H1 (cell line): Measurements from ENCODE around the gene ALG11. TPM values are rescaled to one million over a fixed set of nuclear protein-coding genes. Genes with fewer than 3 reads are reported as not detected.
A peak's percentile ranks its signal among the peaks of the same experiment; 100 is the strongest.

ENCODE experiments used
- CTCF ChIA-PET: fragments of 300-600 bp; sonication (Branson Sonifier 250); formaldehyde crosslinking; loops from one replicate; lab custom pipeline; 2021; ENCODE audit not compliant: partially characterized antibody; lab: Charles Lee
- POLR2A ChIA-PET: fragments of 300-600 bp; sonication (Branson Sonifier 250); formaldehyde crosslinking; loops from one replicate; lab custom pipeline; 2021; ENCODE audit warnings: inconsistent platforms; ENCODE audit not compliant: partially characterized antibody; lab: Charles Lee
- DNase-seq, 2 experiments: peaks; one replicate each; pipeline versions ENCODE4 v3.0.0 to v3.0.0-alpha.2; 2010 to 2022; ENCODE audit warnings: low spot score in 2 of 2, low read depth in 1 of 2, mixed read lengths in 1 of 2
- FAIRE-seq: peaks from 2 replicates; lab custom pipeline; 2011; peaks lifted over from hg19 to GRCh38; lab: Jason Lieb, UNC
- H2AFZ ChIP-seq: 2 replicates; pipeline ENCODE4 v1.8.1; 2012; ENCODE audit warnings: low read length, inconsistent platforms
- H2AK5ac ChIP-seq: 2 replicates; pipeline ENCODE4 v1.6.1; 2013; ENCODE audit warnings: low read depth, low read length
- H2BK120ac ChIP-seq: replicated peaks from 2 replicates; pipeline ENCODE3; 2013; ENCODE audit warnings: low read depth, low read length, inconsistent platforms
- H2BK12ac ChIP-seq: 2 replicates; pipeline ENCODE4 v1.6.1; 2013; ENCODE audit warnings: low read depth, low read length
- H2BK15ac ChIP-seq: 2 replicates; pipeline ENCODE4 v1.6.1; 2013; ENCODE audit warnings: low read length
- H2BK20ac ChIP-seq: 2 replicates; pipeline ENCODE4 v1.6.1; 2013; ENCODE audit warnings: low read length
- H2BK5ac ChIP-seq: 2 replicates; pipeline ENCODE4 v1.6.1; 2013; ENCODE audit warnings: low read depth, low read length
- H3K14ac ChIP-seq: 2 replicates; pipeline ENCODE4 v1.6.1; 2013; ENCODE audit warnings: inconsistent platforms; ENCODE audit not compliant: insufficient read length
- H3K18ac ChIP-seq: 2 replicates; pipeline ENCODE4 v1.6.1; 2013; ENCODE audit warnings: low read length; ENCODE audit errors: extremely low read depth
- H3K23ac ChIP-seq: 2 replicates; pipeline ENCODE4 v1.6.1; 2013; ENCODE audit warnings: inconsistent platforms; ENCODE audit not compliant: insufficient read length
- H3K23me2 ChIP-seq: 2 replicates; pipeline ENCODE4 v1.6.1; 2013; ENCODE audit warnings: low read depth, low read length
- H3K27ac ChIP-seq: 2 replicates; pipeline ENCODE4 v1.6.1; 2011; ENCODE audit warnings: low read depth, low read length, inconsistent platforms
- H3K27me3 ChIP-seq, 4 experiments: replicated peaks in 1 of 4; 1 replicate in 1 of 4; 2 replicates in 3 of 4; pipeline versions ENCODE4 v1.6.1 to v1.8.1; 2011 to 2013; ENCODE audit warnings: low read length in 3 of 4, mild to moderate bottlenecking in 3 of 4, inconsistent platforms in 2 of 4, mixed read lengths in 2 of 4, moderate library complexity in 1 of 4; ENCODE audit not compliant: control insufficient read depth in 3 of 4, insufficient read depth in 3 of 4; ENCODE audit errors: extremely low read depth in 1 of 4
- H3K36me3 ChIP-seq, 4 experiments: 2 replicates each; pipeline versions ENCODE4 v1.6.1 to v1.8.1; 2011 to 2013; ENCODE audit warnings: mild to moderate bottlenecking in 4 of 4, low read length in 3 of 4, moderate library complexity in 2 of 4, control low read depth in 1 of 4, inconsistent platforms in 1 of 4; ENCODE audit not compliant: insufficient read depth in 4 of 4, control insufficient read depth in 2 of 4
- H3K4ac ChIP-seq: replicated peaks from 2 replicates; pipeline ENCODE3; 2013; ENCODE audit warnings: low read length, low read depth, mixed read lengths, inconsistent platforms; ENCODE audit not compliant: insufficient read length
- H3K4me1 ChIP-seq, 4 experiments: replicated peaks in 1 of 4; 1 replicate in 1 of 4; 2 replicates in 3 of 4; pipeline versions ENCODE4 v1.6.1 to v1.8.1; 2011 to 2013; ENCODE audit warnings: low read length in 3 of 4, inconsistent platforms in 2 of 4, mixed read lengths in 1 of 4; ENCODE audit not compliant: insufficient read depth in 4 of 4, control insufficient read depth in 3 of 4
- H3K4me2 ChIP-seq, 2 experiments: 2 replicates each; pipeline versions ENCODE4 v1.6.1 to v1.8.1; 2011 to 2013; ENCODE audit warnings: low read depth in 2 of 2, low read length in 2 of 2, control low read depth in 1 of 2, inconsistent platforms in 1 of 2, mild to moderate bottlenecking in 1 of 2; ENCODE audit not compliant: insufficient read depth in 1 of 2
- H3K4me3 ChIP-seq, 4 experiments: fragments of 200-600, 300-600 bp in 1 of 4; sonication (generic), shearing (Covaris generic), sonication (Bioruptor Twin) in 1 of 4; 2 replicates each; pipeline versions ENCODE4 v1.5.1 to v1.8.1; 2011 to 2016; ENCODE audit warnings: low read length in 4 of 4, low read depth in 3 of 4, control low read depth in 2 of 4, inconsistent platforms in 2 of 4, mild to moderate bottlenecking in 2 of 4, mixed read lengths in 1 of 4, moderate library complexity in 1 of 4; ENCODE audit not compliant: insufficient read depth in 2 of 4; ENCODE audit errors: extremely low read depth in 1 of 4
- H3K56ac ChIP-seq: replicated peaks from 2 replicates; pipeline ENCODE3; 2013; ENCODE audit warnings: low read depth, mild to moderate bottlenecking, mixed read lengths, low read length, inconsistent platforms; ENCODE audit not compliant: insufficient read length
- H3K79me1 ChIP-seq: 2 replicates; pipeline ENCODE4 v1.6.1; 2013; ENCODE audit warnings: low read depth, low read length, control low read depth
- H3K79me2 ChIP-seq, 2 experiments: 2 replicates each; pipeline versions ENCODE4 v1.6.1 to v1.8.1; 2012 to 2013; ENCODE audit warnings: low read length in 2 of 2, mild to moderate bottlenecking in 2 of 2, inconsistent platforms in 1 of 2; ENCODE audit not compliant: insufficient read depth in 2 of 2, control insufficient read depth in 1 of 2
- H3K9ac ChIP-seq, 4 experiments: replicated peaks in 1 of 4; 1 replicate in 1 of 4; 2 replicates in 3 of 4; pipeline versions ENCODE4 v1.6.1 to v1.8.1; 2011 to 2013; ENCODE audit warnings: low read depth in 3 of 4, low read length in 3 of 4, control low read depth in 2 of 4, mild to moderate bottlenecking in 2 of 4, moderate library complexity in 2 of 4, inconsistent platforms in 1 of 4; ENCODE audit errors: extremely low read depth in 1 of 4
- H3K9me3 ChIP-seq, 2 experiments: 2 replicates each; pipeline versions ENCODE4 v1.6.1 to v1.8.1; 2012 to 2013; ENCODE audit warnings: mild to moderate bottlenecking in 2 of 2, moderate library complexity in 2 of 2, control low read depth in 1 of 2, inconsistent platforms in 1 of 2, low read depth in 1 of 2, low read length in 1 of 2, mixed read lengths in 1 of 2; ENCODE audit not compliant: insufficient read depth in 2 of 2
- H4K20me1 ChIP-seq, 2 experiments: replicated peaks in 1 of 2; 2 replicates each; pipeline versions ENCODE3 to v1.8.1; 2011 to 2013; ENCODE audit warnings: inconsistent platforms in 2 of 2, low read length in 2 of 2, mild to moderate bottlenecking in 1 of 2; ENCODE audit not compliant: insufficient read depth in 2 of 2, control insufficient read depth in 1 of 2
- H4K5ac ChIP-seq: 2 replicates; pipeline ENCODE4 v1.6.1; 2013; ENCODE audit warnings: low read length, low read depth, mixed read lengths, inconsistent platforms; ENCODE audit not compliant: insufficient read length
- H4K8ac ChIP-seq: 2 replicates; pipeline ENCODE4 v1.8.0; 2013; ENCODE audit warnings: mild to moderate bottlenecking, moderate library complexity, low read length, inconsistent platforms; ENCODE audit not compliant: insufficient read depth; ENCODE audit errors: extremely low read depth
- H4K91ac ChIP-seq: replicated peaks from 2 replicates; pipeline ENCODE3; 2013; ENCODE audit warnings: low read length, mixed read lengths, inconsistent platforms; ENCODE audit not compliant: insufficient read length
- HDAC2 ChIP-seq, 2 experiments: fragments of 300-600 bp in 1 of 2; sonication (generic) in 1 of 2; IDR thresholded peaks; 2 replicates each; pipeline ENCODE4 v1.6.1; 2011 to 2012; ENCODE audit warnings: low read depth in 2 of 2, low read length in 2 of 2, mild to moderate bottlenecking in 2 of 2, moderate library complexity in 2 of 2, borderline replicate concordance in 1 of 2, inconsistent platforms in 1 of 2
- KDM5A ChIP-seq: fragments of 200-600 bp; IDR thresholded peaks from 2 replicates; pipeline ENCODE4 v1.7.1; 2012; ENCODE audit warnings: mild to moderate bottlenecking, low read length, inconsistent platforms, mixed read lengths
- PHF8 ChIP-seq: fragments of 200-600 bp; sonication (generic); conservative IDR thresholded peaks from 2 replicates; pipeline ENCODE4 v1.7.1; 2012; ENCODE audit warnings: low read depth, mild to moderate bottlenecking, inconsistent platforms, low read length, moderate library complexity
- WGBS, 2 experiments: shearing (Covaris generic) in 1 of 2; methylation state at CpG; one replicate each; pipeline versions ENCODE4 v1.1.6 to v1.1.7; 2013 to 2015; ENCODE audit warnings: low lambda C conversion rate in 2 of 2, mixed read lengths in 2 of 2, inconsistent platforms in 1 of 2, low coverage in 1 of 2, missing lambda C conversion rate in 1 of 2; ENCODE audit not compliant: insufficient replicate concordance in 2 of 2, insufficient coverage in 1 of 2, insufficient read length in 1 of 2; ENCODE audit errors: extremely low coverage in 1 of 2, missing lambda C conversion rate in 1 of 2; 5-methylcytosine and 5-hydroxymethylcytosine counted together
- polyA plus RNA-seq, 7 experiments: library from polyadenylated mRNA; depleted of rRNA in 3 of 7; stranded (reverse) in 5 of 7; unstranded in 2 of 7; fragments of >200 nt in 5 of 7; fragments of 200-250 nt in 2 of 7; gene quantifications; 1 replicate in 5 of 7; 2 replicates in 1 of 7; 4 replicates in 1 of 7; pipeline versions ENCODE4 v1.2.1 to v1.2.3, GENCODE V29; 2011 to 2013; ENCODE audit warnings: missing spikeins in 2 of 7, mixed read lengths in 2 of 7
- total RNA-seq: library from RNA; stranded (reverse); fragmentation: NEBNext Ultra II Directional; extraction: Animal tissue kit (Norgen Biotek cat#: 25700); gene quantifications from 2 replicates; pipeline ENCODE4 v1.2.1, GENCODE V29; 2021

Gene ALG11
- total and polyA plus RNA-seq, 2 of the 8 experiments (the other 6 are each of a cell fraction or from before 2014, with no cell fraction given) = 5.2 to 39.9 TPM

DNA sequence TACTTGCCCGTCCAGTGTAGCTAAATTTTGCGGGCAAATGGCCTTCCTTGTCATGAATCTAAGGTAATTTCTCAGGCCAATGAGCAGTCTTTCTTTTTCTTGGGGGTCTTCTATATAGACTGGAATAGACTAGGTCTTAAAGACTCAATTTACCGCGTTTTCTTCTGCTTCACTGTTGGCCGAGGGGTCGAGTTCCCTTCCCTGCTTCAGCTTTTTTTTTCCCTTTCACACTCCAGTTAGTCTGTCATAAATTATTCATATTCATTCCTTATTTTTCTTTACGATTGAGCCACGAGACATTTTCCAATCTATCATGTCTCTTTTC is 276 bp downstream of the ALG11 start:
- no peak overlapping the region for H2AK5ac ChIP-seq
- peak overlapping the region; percentile 80 to 98 (median 90) for H3K9ac ChIP-seq
- peak overlapping the region; percentile 59 for H3K56ac ChIP-seq
- H3K27me3 ChIP-seq = peaks cover 2 to 21% (median 13%) of the 10 kb centered on the region in 4 experiments
- no peak overlapping the region for H4K5ac ChIP-seq
- WGBS, 2 experiments = 1% methylated on average over 8 of the region's 8 CpGs; no CpG with 5 or more reads in 1 of the 2 experiments
- no peak overlapping the region for H3K4ac ChIP-seq
- ChIA-PET POLR2A (interaction anchor here (1.1 to 2.0 kb wide), 9 partner anchors 9 to 115 kb away, joined by 3 to 8 read pairs (median 5); no protein-coding TSS in a partner anchor), CTCF (interaction anchor here (0.9 to 3.0 kb wide), 7 partner anchors 9 to 117 kb away, joined by 3 to 12 read pairs (median 3); partner anchors contain the start of genes NEK5 and UTP14C)
- FAIRE-seq (no peak), DNase-seq (no peak)
- H3K4me1 ChIP-seq = no peaks in the 10 kb centered on the region; a peak in 1 of 7 replicates
- H3K79me1 ChIP-seq = no peaks in the 10 kb centered on the region; the same call in 1 of the 2 replicates
- H3K79me2 ChIP-seq = peaks cover 0 to 50% of the 10 kb centered on the region in 2 experiments; a peak in 3 of 4 replicates
- no peaks in the 10 kb centered on the region; a peak in 1 of 4 replicates for H3K9me3 ChIP-seq
- peak overlapping the region; percentile 87 for H2BK120ac ChIP-seq
- peak overlapping the region; percentile 79; the same call in 1 of the 2 replicates for H3K27ac ChIP-seq
- no peak overlapping the region for H3K14ac ChIP-seq
- H2BK20ac ChIP-seq = no peak overlapping the region
- peaks cover 0 to 5% (median 0%) of the 10 kb centered on the region in 4 experiments; a peak in 2 of 8 replicates for H3K36me3 ChIP-seq
- H2BK12ac ChIP-seq = no peak overlapping the region
- no peak overlapping the region for H2BK15ac ChIP-seq
- H3K18ac ChIP-seq = peak overlapping the region; percentile 95
- peak overlapping the region; percentile 83; the same call in 1 of the 2 replicates for H4K8ac ChIP-seq
- TF ChIP-seq PHF8 (peak; percentile 85; the same call in 1 of the 2 replicates), HDAC2 (IDR thresholded peaks at IDR 0.05; ENCODE audit: borderline replicate concordance in 1 of 2, low read depth in 2 of 2, low read length in 2 of 2) (no peak), KDM5A (0 out of 2 replicates have a peak, but pooled peaks have one; percentile 65)
- no peak overlapping the region for H3K23ac ChIP-seq
- peak overlapping the region; percentile 54 to 94 for H3K4me2 ChIP-seq
- H2BK5ac ChIP-seq = peak overlapping the region; percentile 78; the same call in 1 of the 2 replicates
- no peak overlapping the region for H4K91ac ChIP-seq
- peaks cover 8% of the 10 kb centered on the region for H3K23me2 ChIP-seq
- H3K4me3 ChIP-seq = peak overlapping the region; percentile 89 to 98 (median 94)
- peaks cover 0 to 6% of the 10 kb centered on the region in 2 experiments for H4K20me1 ChIP-seq
- peak overlapping the region; percentile 98 for H2AFZ ChIP-seq
